GM21529 (cell line): ENCODE data around the gene ZNF41.
"Not testable (repeated sequence)": the region's sequence is repeated elsewhere in the genome, so short reads cannot be mapped to it uniquely, and the experiment has no call there.

Source experiments
- ATAC-seq: cut with Tn5 transposase; IDR thresholded peaks from one replicate; pipeline ENCODE4 v1.9.1; 2021; ENCODE audit not compliant: unreplicated experiment

The ZNF41 gene

GRCh38 chrX:47492133-47492532, 9.1 kb upstream of the ZNF41 start:
- ATAC-seq: not testable (repeated sequence)

- no peak for ATAC-seq
These were observed 6.7 kb upstream of the ZNF41 start for GRCh38 chrX:47489507-47490275.

- ATAC-seq: no peak
These were observed 1.9 kb upstream of the ZNF41 start for GRCh38 chrX:47484885-47485284.

GRCh38 chrX:47483306-47484268, 565 bp upstream of the ZNF41 start:
- ATAC-seq: no peak

GRCh38 chrX:47482065-47482511, 934 bp downstream of the ZNF41 start:
- peak; percentile 7 for ATAC-seq

- no peak for ATAC-seq
These were observed 1.9 kb downstream of the ZNF41 start for GRCh38 chrX:47481160-47481559.

- ATAC-seq: no peak
These were observed 2.4 kb downstream of the ZNF41 start for GRCh38 chrX:47480576-47480975.

- no peak for ATAC-seq
These were observed 7.5 kb downstream of the ZNF41 start for GRCh38 chrX:47475476-47475875.

- no peak for ATAC-seq
These were observed 15.9 kb downstream of the ZNF41 start for GRCh38 chrX:47467106-47467505.

- no peak for ATAC-seq
These were observed 22.5 kb downstream of the ZNF41 start for GRCh38 chrX:47460561-47460960.

- no peak for ATAC-seq
These were observed 24.5 kb downstream of the ZNF41 start for GRCh38 chrX:47458528-47458927.

GRCh38 chrX:47456080-47456479, 26.9 kb downstream of the ZNF41 start:
- no peak for ATAC-seq

GRCh38 chrX:47452112-47452511, 30.9 kb downstream of the ZNF41 start:
- no peak for ATAC-seq

- no peak for ATAC-seq
These were observed 34.7 kb downstream of the ZNF41 start for GRCh38 chrX:47448165-47448806.

- no peak for ATAC-seq
These were observed 35.4 kb downstream of the ZNF41 start for GRCh38 chrX:47447607-47448006.

- no peak for ATAC-seq
These were observed 36.1 kb downstream of the ZNF41 start for GRCh38 chrX:47446971-47447370.

GRCh38 chrX:47446431-47446830, 36.6 kb downstream of the ZNF41 start:
- no peak for ATAC-seq

- no peak for ATAC-seq
These were observed 52.1 kb downstream of the ZNF41 start for GRCh38 chrX:47430925-47431324.

GRCh38 chrX:47422444-47422843, 60.6 kb downstream of the ZNF41 start:
- no peak for ATAC-seq

- no peak for ATAC-seq
These were observed 62.1 kb downstream of the ZNF41 start for GRCh38 chrX:47420962-47421361.

- no peak for ATAC-seq
These were observed 62.8 kb downstream of the ZNF41 start for GRCh38 chrX:47420265-47420664.
